ENCODE measurements around the gene NLGN3.

The NLGN3 gene

DNA sequence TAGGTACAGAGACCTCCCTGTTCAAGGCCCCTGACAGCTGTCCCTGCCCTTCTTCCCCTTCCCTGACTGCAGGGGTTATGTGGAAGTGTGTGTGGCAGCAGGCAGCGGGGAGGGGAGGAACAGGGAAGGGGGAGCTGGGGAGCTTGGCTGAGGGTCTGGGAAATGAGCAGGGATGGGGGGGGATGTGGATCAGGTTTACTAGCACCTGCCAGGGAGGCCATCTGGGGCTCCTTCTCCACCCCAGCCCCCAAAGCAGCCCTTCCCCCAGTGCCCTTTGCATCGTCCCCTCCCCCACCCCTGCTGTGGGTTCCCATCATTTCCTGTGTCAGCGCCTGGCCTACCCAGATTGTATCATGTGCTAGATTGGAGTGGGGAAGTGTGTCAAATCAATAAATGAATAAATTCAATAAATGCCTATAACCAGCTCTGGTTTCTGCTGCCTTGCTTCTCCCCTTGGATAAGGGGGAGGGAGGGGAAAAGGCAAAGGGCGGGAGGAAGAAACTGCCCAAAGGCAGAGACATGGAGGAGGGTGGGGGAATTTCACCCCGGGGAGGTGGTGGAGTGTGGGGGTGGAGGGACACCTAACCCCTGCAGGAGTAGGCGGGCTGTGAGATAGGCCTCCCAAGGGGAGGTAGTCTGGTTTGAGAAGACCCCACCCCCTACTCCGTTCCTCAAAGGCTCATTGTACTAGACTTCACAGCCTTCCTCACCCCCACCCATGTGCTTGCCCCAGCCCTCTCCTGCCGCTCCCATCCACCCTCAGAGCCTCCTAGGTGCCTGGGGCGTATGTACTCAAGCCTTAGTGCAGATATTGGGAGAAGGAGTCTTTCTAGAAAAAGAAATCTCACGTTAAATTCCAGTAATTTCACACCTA is 41.3 kb upstream of the NLGN3 start:
- Mint-ChIP-seq H3K9me3 (peaks cover 7% of the 10 kb centered on the region), H3K27ac (peak overlapping the region; percentile 87 to 91 (median 90)), H3K4me1 (peaks cover 64% of the 10 kb centered on the region), H3K36me3 (ENCODE audit: low read depth) (no peaks in the 10 kb centered on the region), H3K4me3 (peak overlapping the region; percentile 41 to 79 (median 55)), H3K27me3 (ENCODE audit: low read depth) (no peaks in the 10 kb centered on the region)
- TF ChIP-seq, protein P1, sequence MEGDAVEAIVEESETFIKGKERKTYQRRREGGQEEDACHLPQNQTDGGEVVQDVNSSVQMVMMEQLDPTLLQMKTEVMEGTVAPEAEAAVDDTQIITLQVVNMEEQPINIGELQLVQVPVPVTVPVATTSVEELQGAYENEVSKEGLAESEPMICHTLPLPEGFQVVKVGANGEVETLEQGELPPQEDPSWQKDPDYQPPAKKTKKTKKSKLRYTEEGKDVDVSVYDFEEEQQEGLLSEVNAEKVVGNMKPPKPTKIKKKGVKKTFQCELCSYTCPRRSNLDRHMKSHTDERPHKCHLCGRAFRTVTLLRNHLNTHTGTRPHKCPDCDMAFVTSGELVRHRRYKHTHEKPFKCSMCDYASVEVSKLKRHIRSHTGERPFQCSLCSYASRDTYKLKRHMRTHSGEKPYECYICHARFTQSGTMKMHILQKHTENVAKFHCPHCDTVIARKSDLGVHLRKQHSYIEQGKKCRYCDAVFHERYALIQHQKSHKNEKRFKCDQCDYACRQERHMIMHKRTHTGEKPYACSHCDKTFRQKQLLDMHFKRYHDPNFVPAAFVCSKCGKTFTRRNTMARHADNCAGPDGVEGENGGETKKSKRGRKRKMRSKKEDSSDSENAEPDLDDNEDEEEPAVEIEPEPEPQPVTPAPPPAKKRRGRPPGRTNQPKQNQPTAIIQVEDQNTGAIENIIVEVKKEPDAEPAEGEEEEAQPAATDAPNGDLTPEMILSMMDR (IDR thresholded peaks at IDR 0.05; ENCODE audit: unreplicated experiment in 3 of 3) = no peak

DNA sequence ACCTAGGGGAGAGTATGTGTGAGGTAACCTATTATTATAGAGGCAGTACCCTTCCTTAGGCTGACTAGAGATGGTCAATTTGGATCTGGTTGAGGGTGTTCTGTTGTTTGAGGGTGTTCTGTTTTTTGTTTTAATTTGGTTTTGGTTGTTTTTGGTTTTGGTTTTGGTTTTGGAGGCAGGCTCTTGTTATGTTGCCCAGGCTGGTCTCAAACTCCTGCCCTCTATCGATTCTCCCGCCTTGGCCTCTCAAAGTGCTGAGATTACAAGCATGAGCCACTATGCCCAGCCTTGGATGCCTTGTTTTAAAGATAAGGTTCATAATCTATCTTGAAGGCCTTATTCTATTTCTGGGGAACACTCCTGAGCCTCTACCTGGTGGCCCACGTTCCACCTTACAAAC is 39.0 kb upstream of the NLGN3 start:
- H3K36me3 Mint-ChIP-seq (ENCODE audit: low read depth) = no peaks in the 10 kb centered on the region
- no peaks in the 10 kb centered on the region for H3K27me3 Mint-ChIP-seq (ENCODE audit: low read depth)
- peak overlapping the region in 2 of 3 experiments; percentile 3 to 13 for H3K27ac Mint-ChIP-seq
- TF ChIP-seq, protein P1 (IDR thresholded peaks at IDR 0.05; ENCODE audit: unreplicated experiment in 3 of 3) = no peak
- no peak overlapping the region for H3K4me3 Mint-ChIP-seq
- peaks cover 56% of the 10 kb centered on the region for H3K4me1 Mint-ChIP-seq
- H3K9me3 Mint-ChIP-seq = peaks cover 2% of the 10 kb centered on the region

DNA sequence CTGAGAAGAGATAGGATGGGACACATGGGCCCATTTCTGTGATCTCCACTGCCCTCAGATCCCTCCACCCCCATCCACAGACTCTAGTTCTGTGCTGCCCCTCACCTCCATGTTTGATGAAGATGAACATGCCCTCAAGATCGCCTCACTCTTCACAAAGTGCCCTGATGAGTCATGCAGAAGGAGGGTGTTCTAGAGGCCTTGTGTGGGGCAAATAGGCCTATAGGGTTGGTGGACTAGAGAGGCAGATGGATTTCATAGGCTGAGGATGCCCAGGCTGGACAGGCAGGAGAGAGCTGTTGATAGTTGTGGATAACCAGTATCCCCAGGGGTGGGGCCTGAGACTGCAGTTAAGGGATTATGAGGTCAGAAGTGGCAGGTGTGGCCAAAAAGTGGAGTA is 38.2 kb upstream of the NLGN3 start, which contains the start of gene CXorf65:
Gene CXorf65, minus strand, starts transcription at position 314 of the 400 bp plus-strand sequence. Its CDS starts 184 bp downstream, at position 130.
- H3K36me3 Mint-ChIP-seq (ENCODE audit: low read depth) = no peaks in the 10 kb centered on the region
- TF ChIP-seq, protein P1 (IDR thresholded peaks at IDR 0.05; ENCODE audit: unreplicated experiment in 3 of 3) = no peak
- peak within 1 kb of the TSS; percentile 34 to 66 (median 50) for H3K27ac Mint-ChIP-seq
- no peak within 1 kb of the TSS for H3K4me3 Mint-ChIP-seq
- no peaks in the 10 kb centered on the region for H3K27me3 Mint-ChIP-seq (ENCODE audit: low read depth)
- peaks cover 49% of the 10 kb centered on the region for H3K4me1 Mint-ChIP-seq
- H3K9me3 Mint-ChIP-seq = peaks cover 2% of the 10 kb centered on the region

DNA sequence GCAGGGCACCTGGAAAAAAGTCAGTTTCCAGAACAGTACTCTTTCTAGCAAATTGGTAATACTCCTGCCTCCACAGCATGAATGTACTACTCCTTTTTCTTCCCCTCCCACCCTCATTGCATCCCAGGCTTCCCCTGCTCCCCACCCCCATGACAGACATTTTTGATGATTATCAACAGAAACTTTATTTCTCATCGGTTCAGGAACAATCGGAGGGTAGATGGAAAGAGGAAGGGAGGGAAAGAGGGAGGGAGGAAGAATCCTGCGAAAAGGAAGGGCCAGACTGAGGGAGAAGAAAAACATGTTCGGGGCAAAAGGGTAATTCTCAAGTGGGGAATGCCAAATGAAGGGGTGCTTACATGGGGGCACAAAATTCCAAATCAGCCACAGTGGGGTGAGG is 37.4 kb upstream of the NLGN3 start:
- TF ChIP-seq, protein P1 (IDR thresholded peaks at IDR 0.05; ENCODE audit: unreplicated experiment in 3 of 3) = no peak
- H3K4me1 Mint-ChIP-seq = peaks cover 54% of the 10 kb centered on the region
- no peaks in the 10 kb centered on the region for H3K36me3 Mint-ChIP-seq (ENCODE audit: low read depth)
- peak overlapping the region in 2 of 3 experiments; percentile 34 to 66 for H3K27ac Mint-ChIP-seq
- no peak overlapping the region for H3K4me3 Mint-ChIP-seq
- no peaks in the 10 kb centered on the region for H3K27me3 Mint-ChIP-seq (ENCODE audit: low read depth)
- peaks cover 2% of the 10 kb centered on the region for H3K9me3 Mint-ChIP-seq

DNA sequence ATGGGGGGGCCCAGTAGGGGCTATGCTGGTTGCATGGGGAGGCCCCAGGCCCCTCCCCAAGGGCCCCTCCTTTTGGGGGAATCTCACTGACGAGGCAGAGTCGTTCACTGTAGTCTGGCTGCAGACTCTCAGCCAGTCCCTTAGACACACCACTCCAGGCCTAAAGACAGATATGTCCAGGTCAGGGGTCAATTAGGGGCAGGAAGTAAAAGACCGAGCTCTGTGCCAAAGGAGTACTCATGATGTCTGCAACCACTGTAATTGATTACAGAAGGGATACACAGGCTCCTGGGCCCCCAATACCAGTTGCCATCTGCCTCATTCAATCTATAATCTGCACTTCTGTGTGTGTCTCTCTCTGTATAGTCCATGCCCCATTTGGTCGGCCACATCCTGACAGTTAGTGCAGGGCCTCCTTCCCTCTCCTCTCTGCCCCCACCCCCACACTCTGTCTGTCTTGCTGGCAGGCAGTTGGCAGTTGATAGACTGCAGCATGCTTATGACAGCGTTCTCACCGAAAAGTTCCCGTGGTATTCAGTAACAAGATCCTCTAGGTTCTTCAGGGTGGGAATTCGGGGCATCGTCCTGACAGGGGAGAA is 36.8 kb upstream of the NLGN3 start:
- H3K4me1 Mint-ChIP-seq = peaks cover 51% of the 10 kb centered on the region

More for the DNA sequence above, 36.8 kb upstream of the NLGN3 start:
- Mint-ChIP-seq H3K9me3 (peaks cover 2% of the 10 kb centered on the region), H3K4me3 (no peak overlapping the region), H3K36me3 (ENCODE audit: low read depth) (no peaks in the 10 kb centered on the region), H3K27ac (peak overlapping the region; percentile 34 to 66 (median 51)), H3K27me3 (ENCODE audit: low read depth) (no peaks in the 10 kb centered on the region)
- TF ChIP-seq, protein P1 (IDR thresholded peaks at IDR 0.05; ENCODE audit: unreplicated experiment in 3 of 3) = no peak
